HEK293T (cell line): ENCODE data around the gene APOB.

Experiments used
- CTCF ChIA-PET: fragments of 350-600 bp; formaldehyde crosslinking; extraction: SDS; loops from one replicate; lab custom pipeline; 2021; ENCODE audit warnings: antibody characterized with exemption, inconsistent platforms; lab: Yijun Ruan, JAX
- POLR2A ChIA-PET: fragments of 350-600 bp; formaldehyde crosslinking; extraction: SDS; loops from one replicate; lab custom pipeline; 2020; ENCODE audit warnings: antibody characterized with exemption, inconsistent platforms; lab: Yijun Ruan, JAX
- DNase-seq: peaks from one replicate; pipeline ENCODE4 v3.0.0; 2012; ENCODE audit warnings: mixed read lengths; ENCODE audit errors: extremely low spot score
- ARNT ChIP-seq: fragments of 450-650 bp; IDR thresholded peaks from 2 replicates; pipeline ENCODE4 v1.6.1; 2017; ENCODE audit warnings: mild to moderate bottlenecking
- BHLHE40 ChIP-seq: fragments of 450-650 bp; IDR thresholded peaks from 2 replicates; pipeline ENCODE4 v1.6.1; 2016; ENCODE audit warnings: mild to moderate bottlenecking, moderate library complexity, borderline replicate concordance
- CTBP1 ChIP-seq: fragments of 450-650 bp; IDR thresholded peaks from 2 replicates; pipeline ENCODE4 v1.6.1; 2016; ENCODE audit warnings: borderline replicate concordance
- ELF4 ChIP-seq: fragments of 450-650 bp; IDR thresholded peaks from 2 replicates; pipeline ENCODE4 v1.6.1; 2017; ENCODE audit warnings: antibody characterized with exemption
- FOXA1 ChIP-seq: fragments of 450-650 bp; IDR thresholded peaks from 2 replicates; pipeline ENCODE4 v1.6.1; 2016; ENCODE audit warnings: mild to moderate bottlenecking
- FOXK2 ChIP-seq: fragments of 450-650 bp; IDR thresholded peaks from 2 replicates; pipeline ENCODE4 v1.6.1; 2016; ENCODE audit warnings: mild to moderate bottlenecking
- FOXM1 ChIP-seq: fragments of 450-650 bp; IDR thresholded peaks from 2 replicates; pipeline ENCODE4 v1.6.1; 2017; ENCODE audit warnings: mild to moderate bottlenecking, borderline replicate concordance
- HDGF ChIP-seq: fragments of 450-650 bp; IDR thresholded peaks from 2 replicates; pipeline ENCODE4 v1.6.1; 2017; ENCODE audit warnings: antibody characterized with exemption, borderline replicate concordance
- L3MBTL2 ChIP-seq: fragments of 450-650 bp; conservative IDR thresholded peaks from 2 replicates; pipeline ENCODE4 v1.6.1; 2016; ENCODE audit warnings: mild to moderate bottlenecking
- LEF1 ChIP-seq: fragments of 450-650 bp; IDR thresholded peaks from 2 replicates; pipeline ENCODE4 v1.6.1; 2017; ENCODE audit warnings: mild to moderate bottlenecking, borderline replicate concordance
- NFRKB ChIP-seq: fragments of 450-650 bp; IDR thresholded peaks from 2 replicates; pipeline ENCODE4 v1.6.1; 2016; ENCODE audit warnings: mild to moderate bottlenecking, moderate library complexity
- PKNOX1 ChIP-seq: fragments of 450-650 bp; IDR thresholded peaks from 2 replicates; pipeline ENCODE4 v1.6.1; 2016
- SP1 ChIP-seq: fragments of 450-650 bp; IDR thresholded peaks from 2 replicates; pipeline ENCODE4 v1.6.1; 2017
- SUZ12 ChIP-seq: fragments of 450-650 bp; IDR thresholded peaks from 2 replicates; pipeline ENCODE4 v1.6.1; 2016; ENCODE audit warnings: mild to moderate bottlenecking
- TARDBP ChIP-seq: fragments of 450-650 bp; IDR thresholded peaks from 2 replicates; pipeline ENCODE4 v1.6.1; 2016
- ZNF384 ChIP-seq: fragments of 450-650 bp; IDR thresholded peaks from 2 replicates; pipeline ENCODE4 v1.6.1; 2016

APOB gene

GRCh38 chr2:21038403-21039073 lies 5.3 kb downstream of the APOB start:
- DNase-seq: no peak
- CTCF ChIA-PET: interaction anchor here (0.6 to 0.7 kb wide), 2 partner anchors 56 to 378 kb away, joined by 3 to 5 read pairs; no protein-coding TSS in a partner anchor
- TF ChIP-seq TARDBP (no peak), ELF4 (no peak)
- POLR2A ChIA-PET: no interaction called here

GRCh38 chr2:21037671-21038108 lies 6.2 kb downstream of the APOB start:
- TF ChIP-seq LEF1 (no peak), HDGF (no peak), FOXA1 (no peak), FOXK2 (no peak), ELF4 (no peak), PKNOX1 (no peak), L3MBTL2 (no peak), BHLHE40 (no peak), FOXM1 (no peak), SUZ12 (no peak), TARDBP (no peak), ARNT (no peak), NFRKB (no peak), SP1 (no peak), ZNF384 (no peak), CTBP1 (no peak)
- DNase-seq: no peak
- ChIA-PET CTCF (interaction anchor here (0.7 kb wide), 1 partner anchor 55 kb away, joined by 5 read pairs; no protein-coding TSS in a partner anchor), POLR2A (no interaction called here)

DNA sequence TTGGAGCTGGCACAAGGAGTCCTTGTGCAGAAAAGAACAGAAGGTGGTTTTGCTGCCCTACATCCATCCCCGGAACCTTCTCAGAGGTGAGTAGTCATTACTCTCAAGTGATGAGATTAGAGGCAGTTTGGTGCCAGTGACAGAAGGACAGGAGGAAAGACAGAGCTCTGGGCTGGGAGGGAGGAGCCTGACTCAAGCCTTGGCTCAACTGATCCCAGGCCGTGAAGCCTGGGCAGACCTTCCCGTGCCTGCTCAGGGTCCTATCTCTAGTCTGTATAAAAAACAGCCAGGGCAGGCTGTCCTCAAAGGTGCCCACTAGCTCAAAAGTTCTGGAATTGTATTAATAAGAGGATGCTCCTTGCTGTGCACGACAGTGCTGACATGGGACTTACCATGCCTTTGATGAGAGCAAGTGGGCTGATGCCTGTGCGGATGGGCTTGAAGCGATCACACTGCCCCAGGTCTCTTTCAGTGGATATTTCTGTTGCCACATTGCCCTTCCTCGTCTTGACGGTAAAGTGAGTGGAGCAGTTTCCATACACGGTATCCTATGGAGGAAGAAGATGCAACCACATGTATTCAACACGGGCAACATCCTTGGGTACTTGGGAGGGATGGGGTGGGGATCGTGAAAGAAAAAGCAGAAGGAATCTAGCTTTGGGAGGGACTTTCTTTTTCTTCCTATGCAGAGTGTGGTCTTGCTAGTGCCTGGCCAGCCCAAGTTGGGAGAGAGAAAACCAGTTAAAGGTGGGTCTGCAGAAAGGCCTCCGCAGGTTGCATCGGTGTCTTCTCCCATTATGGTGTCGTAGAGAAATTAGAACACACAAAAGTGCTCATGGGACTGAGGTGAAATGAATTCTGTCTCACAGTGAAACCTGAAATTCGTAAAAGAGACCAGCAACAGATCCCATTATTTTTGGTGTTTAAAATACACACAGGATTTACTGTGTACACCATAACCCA lies 6.9 kb downstream of the APOB start:
- ChIA-PET POLR2A (no interaction called here), CTCF (no interaction called here)
- TF ChIP-seq TARDBP: no peak
- no peak for TF ChIP-seq CTBP1
- TF ChIP-seq ELF4: no peak
- TF ChIP-seq HDGF: no peak
- no peak for TF ChIP-seq BHLHE40
- no peak for TF ChIP-seq PKNOX1
- no peak for TF ChIP-seq SP1
- TF ChIP-seq FOXK2: no peak
- TF ChIP-seq FOXM1: no peak
- no peak for TF ChIP-seq SUZ12
- no peak for TF ChIP-seq L3MBTL2
- no peak for DNase-seq

- TF ChIP-seq ELF4: no peak
- no peak for TF ChIP-seq CTBP1
- no peak for TF ChIP-seq SUZ12
- TF ChIP-seq NFRKB: no peak
- TF ChIP-seq FOXK2: no peak
- TF ChIP-seq LEF1: no peak
- no peak for TF ChIP-seq L3MBTL2
- TF ChIP-seq PKNOX1: no peak
- TF ChIP-seq HDGF: no peak
- no peak for TF ChIP-seq ARNT
- TF ChIP-seq TARDBP: no peak
- no peak for TF ChIP-seq BHLHE40
- no peak for TF ChIP-seq FOXM1
- no peak for TF ChIP-seq SP1
- TF ChIP-seq ZNF384: no peak
- CTCF ChIA-PET: no interaction called here
- no peak for DNase-seq
- POLR2A ChIA-PET: no interaction called here
Observed at GRCh38 chr2:21035974-21036707, 7.7 kb downstream of the APOB start.

GRCh38 chr2:21035282-21035973 lies 8.4 kb downstream of the APOB start:
- no peak for TF ChIP-seq ARNT
- TF ChIP-seq NFRKB: no peak
- no peak for TF ChIP-seq L3MBTL2
- no peak for TF ChIP-seq PKNOX1
- no peak for TF ChIP-seq BHLHE40
- TF ChIP-seq SUZ12: no peak
- no peak for TF ChIP-seq CTBP1
- CTCF ChIA-PET: no interaction called here
- POLR2A ChIA-PET: no interaction called here
- no peak for DNase-seq
